CD4-positive, alpha-beta T cell treated with Interleukin-2 at 100 ng/mL for 4 hours (primary cell): Measurements from ENCODE around the gene TTC28.

Experiments
- DNase-seq: peaks from one replicate; pipeline ENCODE4 v3.0.0-alpha.2; 2020; ENCODE audit warnings: low spot score

TTC28 gene

GRCh38 chr22:27962268-27963044 is 717.2 kb downstream of the TTC28 start:
- no peak for DNase-seq

- DNase-seq, result no peak
Measured at GRCh38 chr22:27961680-27962079, 718.0 kb downstream of the TTC28 start.

GRCh38 chr22:27961182-27961581 is 718.5 kb downstream of the TTC28 start:
- no peak for DNase-seq

- no peak for DNase-seq
Measured at GRCh38 chr22:27959335-27960090, 720.1 kb downstream of the TTC28 start.

- no peak for DNase-seq
Measured at GRCh38 chr22:27952779-27953178, 726.9 kb downstream of the TTC28 start.

- DNase-seq, result no peak
Measured at GRCh38 chr22:27952091-27952490, 727.5 kb downstream of the TTC28 start.

- DNase-seq, result no peak
Measured at GRCh38 chr22:27949421-27949820, 730.2 kb downstream of the TTC28 start.

GRCh38 chr22:27948569-27948968 is 731.1 kb downstream of the TTC28 start:
- no peak for DNase-seq

GRCh38 chr22:27947448-27947847 is 732.2 kb downstream of the TTC28 start:
- DNase-seq, result no peak

- DNase-seq, result no peak
Measured at GRCh38 chr22:27941143-27941542, 738.5 kb downstream of the TTC28 start.

- DNase-seq, result no peak
Measured at GRCh38 chr22:27937453-27937852, 742.2 kb downstream of the TTC28 start.

GRCh38 chr22:27935897-27936296 is 743.7 kb downstream of the TTC28 start:
- DNase-seq, result no peak

GRCh38 chr22:27934069-27934468 is 745.6 kb downstream of the TTC28 start:
- DNase-seq, result no peak

GRCh38 chr22:27933186-27933983 is 746.3 kb downstream of the TTC28 start:
- no peak for DNase-seq

- no peak for DNase-seq
Measured at GRCh38 chr22:27930331-27931060, 749.1 kb downstream of the TTC28 start.
